Coronary artery (tissue), 2 donors: ENCODE measurements around the gene PKN2.
"Not testable (repeated sequence)": the region's sequence is repeated elsewhere in the genome, so short reads cannot be mapped to it uniquely, and the experiment has no call there.

Source experiments
- DNase-seq: peaks from one replicate; pipeline ENCODE4 v3.0.0-alpha.2; 2017; ENCODE audit warnings: low spot score
- H3K27ac ChIP-seq, 2 donors: fragments of 200-600 bp; sonication (generic); one replicate each; pipeline ENCODE4 v1.5.1; 2016 to 2019
- H3K4me3 ChIP-seq: fragments of 200-600 bp; sonication (generic); 2 replicates; pipeline ENCODE4 v1.5.1; 2016; ENCODE audit warnings: mild to moderate bottlenecking, moderate library complexity
- TF ChIP-seq, protein P1 (sequence below): fragments of 200-600 bp; sonication (generic); IDR thresholded peaks from one replicate; pipeline ENCODE4 v1.5.1; 2019; ENCODE audit warnings: antibody characterized with exemption

PKN2 gene

DNA sequence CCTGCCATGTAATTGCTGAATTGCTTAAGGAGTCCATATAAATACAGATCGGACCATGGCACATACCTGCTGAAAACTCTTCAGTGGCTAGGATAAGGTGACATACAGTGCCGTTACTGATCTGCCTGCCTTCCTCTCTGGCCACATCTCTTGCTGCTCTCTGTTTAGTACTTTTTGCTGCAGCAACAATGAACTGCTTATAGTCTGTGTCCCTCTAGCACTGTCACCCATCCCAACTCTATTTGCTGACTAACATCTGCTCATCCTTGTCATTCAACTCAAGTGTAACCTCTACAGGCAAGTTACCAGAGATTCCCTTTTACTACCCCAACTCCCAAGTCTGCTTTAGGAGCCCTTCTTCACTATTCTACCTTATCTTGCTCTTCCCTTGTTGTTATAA lies 141.6 kb downstream of the PKN2 start:
- Histone ChIP-seq H3K4me3 (no peak overlapping the region), H3K27ac (no peak overlapping the region)
- TF ChIP-seq, protein P1, sequence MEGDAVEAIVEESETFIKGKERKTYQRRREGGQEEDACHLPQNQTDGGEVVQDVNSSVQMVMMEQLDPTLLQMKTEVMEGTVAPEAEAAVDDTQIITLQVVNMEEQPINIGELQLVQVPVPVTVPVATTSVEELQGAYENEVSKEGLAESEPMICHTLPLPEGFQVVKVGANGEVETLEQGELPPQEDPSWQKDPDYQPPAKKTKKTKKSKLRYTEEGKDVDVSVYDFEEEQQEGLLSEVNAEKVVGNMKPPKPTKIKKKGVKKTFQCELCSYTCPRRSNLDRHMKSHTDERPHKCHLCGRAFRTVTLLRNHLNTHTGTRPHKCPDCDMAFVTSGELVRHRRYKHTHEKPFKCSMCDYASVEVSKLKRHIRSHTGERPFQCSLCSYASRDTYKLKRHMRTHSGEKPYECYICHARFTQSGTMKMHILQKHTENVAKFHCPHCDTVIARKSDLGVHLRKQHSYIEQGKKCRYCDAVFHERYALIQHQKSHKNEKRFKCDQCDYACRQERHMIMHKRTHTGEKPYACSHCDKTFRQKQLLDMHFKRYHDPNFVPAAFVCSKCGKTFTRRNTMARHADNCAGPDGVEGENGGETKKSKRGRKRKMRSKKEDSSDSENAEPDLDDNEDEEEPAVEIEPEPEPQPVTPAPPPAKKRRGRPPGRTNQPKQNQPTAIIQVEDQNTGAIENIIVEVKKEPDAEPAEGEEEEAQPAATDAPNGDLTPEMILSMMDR: no peak
- no peak for DNase-seq

DNA sequence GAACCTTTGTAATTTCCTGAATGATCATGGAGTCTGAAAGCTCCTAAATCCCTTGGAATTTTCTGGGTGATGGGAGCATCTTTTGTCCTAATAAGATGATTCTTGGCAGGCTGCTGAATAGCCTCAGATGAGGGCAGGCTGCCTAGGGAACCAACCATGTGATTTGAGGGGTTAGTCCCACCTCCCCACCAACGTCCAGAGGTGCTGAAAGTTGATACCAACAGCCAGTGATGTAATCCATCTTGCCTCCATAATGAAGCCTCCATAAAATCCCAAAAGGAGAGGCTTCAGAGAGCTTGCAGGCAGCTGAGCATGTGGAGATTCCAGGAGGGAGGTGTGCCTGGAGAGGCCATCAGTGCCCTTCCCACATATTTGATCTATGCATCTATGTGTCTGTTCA lies 163.6 kb downstream of the PKN2 start:
- Histone ChIP-seq H3K27ac (no peak overlapping the region), H3K4me3 (no peak overlapping the region)
- TF ChIP-seq, protein P1: no peak
- DNase-seq: no peak

DNA sequence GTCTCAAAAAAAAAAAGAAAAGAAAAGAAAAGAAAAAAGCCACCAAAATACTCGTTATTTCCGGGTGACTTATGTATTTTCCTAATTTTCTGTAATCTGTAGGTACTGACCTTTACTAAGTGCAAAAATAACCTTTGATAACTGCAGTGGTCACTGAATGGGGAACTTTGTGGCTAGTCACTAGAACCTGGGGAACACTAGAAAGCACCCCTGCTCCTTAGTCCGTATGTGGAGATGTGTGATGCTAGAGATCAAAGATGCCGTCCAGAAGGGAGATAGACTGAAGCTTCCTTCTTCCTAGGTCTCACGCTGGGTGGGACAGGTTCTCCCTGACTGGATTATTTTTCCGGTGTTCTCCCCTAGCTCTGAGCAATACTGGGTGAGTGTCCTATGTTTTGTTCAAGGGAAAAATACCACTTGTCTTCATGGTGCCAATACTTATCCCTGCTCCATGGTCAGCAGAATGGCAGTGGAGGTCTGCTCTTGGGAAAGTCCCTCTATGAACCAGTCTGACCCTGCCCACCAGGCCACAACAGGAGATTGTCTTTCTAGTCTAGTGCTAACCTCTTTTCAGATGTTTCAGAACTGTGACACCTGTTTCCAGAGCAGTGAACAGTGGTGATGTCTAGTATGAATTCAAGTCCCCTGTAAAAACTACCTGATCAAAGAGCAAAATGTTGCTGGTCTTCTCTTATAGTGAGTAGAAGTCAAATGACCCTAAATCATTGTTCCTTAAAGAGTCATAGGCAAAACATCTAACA lies 167.4 kb downstream of the PKN2 start:
- no peak for DNase-seq
- TF ChIP-seq, protein P1: no peak
- no peak overlapping the region for H3K4me3 ChIP-seq
- no peak overlapping the region for H3K27ac ChIP-seq

DNA sequence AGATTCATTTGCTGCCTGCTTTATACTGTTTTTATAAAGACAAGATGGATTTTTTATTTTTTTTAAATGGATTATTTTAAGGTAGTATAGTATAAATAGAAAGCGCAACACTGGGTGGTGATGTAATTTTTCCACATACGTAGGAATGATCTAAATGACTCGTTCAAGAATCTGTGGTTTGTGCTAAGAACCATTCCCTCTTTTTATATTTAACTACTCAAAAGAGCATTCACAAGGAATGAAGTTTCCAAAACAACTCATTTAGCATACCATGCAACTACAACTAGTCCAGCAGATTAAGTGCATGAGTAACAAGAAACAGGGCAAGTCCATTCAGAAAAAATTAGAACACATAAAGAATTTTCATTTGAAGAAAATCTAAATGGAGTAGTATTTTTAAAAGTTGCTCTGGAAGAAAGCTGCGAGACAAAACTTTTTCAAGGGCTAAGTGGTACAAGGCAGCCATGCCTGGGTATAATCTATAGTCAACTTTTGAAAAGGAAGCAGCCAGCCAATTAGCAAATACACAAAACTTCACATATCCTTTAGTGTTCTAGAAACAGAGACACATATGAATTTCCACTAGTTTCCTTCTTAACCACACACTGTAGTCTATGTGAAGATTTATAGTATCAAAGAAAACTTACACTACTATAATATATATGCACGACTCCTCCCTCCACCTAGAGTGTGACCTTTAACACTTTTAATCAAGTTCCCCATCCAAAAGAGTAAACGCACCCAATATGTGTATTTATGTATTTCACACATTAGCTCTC lies 183.9 kb downstream of the PKN2 start:
- TF ChIP-seq, protein P1: no peak
- H3K27ac ChIP-seq: peak overlapping the region in 1 of 2 donors; percentile 28

DNA sequence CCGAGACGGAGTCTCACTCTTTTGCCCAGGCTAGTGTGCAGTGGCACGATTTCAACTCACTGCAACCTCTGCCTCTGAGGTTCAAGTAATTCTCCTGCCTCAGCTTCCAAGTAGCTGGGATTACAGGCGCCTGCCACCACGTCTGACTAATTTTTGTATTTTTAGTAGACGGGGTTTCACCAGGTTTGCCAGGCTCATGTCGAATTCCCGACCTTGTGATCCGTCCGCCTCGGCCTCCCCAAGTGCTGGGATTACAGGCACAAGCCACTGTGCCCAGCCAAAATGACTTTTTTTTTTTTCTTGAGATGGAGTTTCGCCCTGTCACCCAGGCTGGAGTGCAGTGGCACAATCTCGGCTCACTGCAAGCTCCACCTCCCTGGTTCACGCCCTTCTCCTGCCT lies 185.6 kb downstream of the PKN2 start:
- not testable (repeated sequence) for DNase-seq, H3K4me3 ChIP-seq, H3K27ac ChIP-seq

More for the DNA sequence above, 183.9 kb downstream of the PKN2 start:
- H3K4me3 ChIP-seq: no peak overlapping the region
- no peak for DNase-seq

DNA sequence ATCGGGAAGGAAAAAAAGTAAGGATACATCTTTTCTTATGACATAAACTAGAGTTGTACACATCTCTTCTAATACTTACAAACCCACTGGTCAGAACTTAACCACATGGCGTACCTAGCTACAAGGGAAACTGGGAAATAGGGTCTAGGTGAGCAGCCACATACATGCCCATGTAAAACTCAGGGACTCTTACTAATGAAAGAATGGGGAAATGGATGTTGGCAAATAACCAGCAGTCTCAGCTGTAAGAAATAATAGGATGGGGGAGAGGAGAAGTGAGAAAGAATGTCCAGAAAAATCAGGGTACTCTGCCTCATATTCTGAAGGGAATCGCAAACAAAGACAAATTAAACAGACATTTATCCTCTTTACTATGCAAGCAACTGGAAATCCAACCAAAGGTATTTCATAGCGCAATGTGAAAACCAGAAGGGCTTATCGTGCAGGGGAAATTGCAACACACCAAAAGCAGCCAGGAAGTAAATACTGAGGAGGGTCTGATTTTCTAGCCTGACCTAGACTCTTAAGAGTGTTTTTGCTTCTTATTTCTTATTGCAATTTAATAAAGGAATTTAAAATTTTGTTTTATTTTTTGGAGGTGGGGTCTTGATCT lies 189.8 kb downstream of the PKN2 start:
- H3K4me3 ChIP-seq: no peak overlapping the region
- TF ChIP-seq, protein P1: no peak
- H3K27ac ChIP-seq: no peak overlapping the region
- DNase-seq: no peak

DNA sequence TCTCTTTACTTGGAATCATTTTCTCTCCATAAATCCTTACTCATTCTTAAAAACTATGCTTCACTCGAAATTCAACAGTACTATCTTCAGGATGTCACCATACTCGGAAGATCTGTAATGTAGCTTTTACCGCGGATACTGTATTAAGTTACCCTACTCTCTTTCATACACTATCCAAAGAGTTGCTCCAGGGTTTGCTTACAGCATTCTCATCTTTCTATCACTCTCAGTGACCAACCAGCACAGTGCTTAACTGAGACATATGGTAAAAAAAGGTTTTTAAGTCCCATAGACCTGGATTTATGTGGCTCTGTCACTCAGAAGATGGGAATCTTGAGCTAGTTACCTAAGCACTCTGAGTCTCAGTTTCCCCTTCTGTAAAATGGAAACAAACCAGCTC lies 191.5 kb downstream of the PKN2 start:
- H3K27ac ChIP-seq: no peak overlapping the region
- no peak for DNase-seq
- H3K4me3 ChIP-seq: no peak overlapping the region
- TF ChIP-seq, protein P1: no peak
